Measurements from ENCODE around the gene TFB1M.
"Not testable (repeated sequence)": the region's sequence is repeated elsewhere in the genome, so short reads cannot be mapped to it uniquely, and the experiment has no call there.

Gene TFB1M

GRCh38 chr6:155344341-155345006 lies 30.2 kb upstream of the TFB1M start:
- no peaks in the 10 kb centered on the region for H3K27me3 Mint-ChIP-seq (ENCODE audit: low read depth, poor library complexity)
- no peak for DNase-seq
- TF ChIP-seq CTCF (IDR thresholded peaks at IDR 0.05) = no peak
- H3K27ac Mint-ChIP-seq = no peak overlapping the region
- peaks cover 66% of the 10 kb centered on the region for H3K9me3 Mint-ChIP-seq
- peaks cover 33% of the 10 kb centered on the region for H3K36me3 Mint-ChIP-seq (ENCODE audit: low read depth)
- H3K4me3 Mint-ChIP-seq = no peak overlapping the region
- no peaks in the 10 kb centered on the region for H3K4me1 Mint-ChIP-seq

DNA sequence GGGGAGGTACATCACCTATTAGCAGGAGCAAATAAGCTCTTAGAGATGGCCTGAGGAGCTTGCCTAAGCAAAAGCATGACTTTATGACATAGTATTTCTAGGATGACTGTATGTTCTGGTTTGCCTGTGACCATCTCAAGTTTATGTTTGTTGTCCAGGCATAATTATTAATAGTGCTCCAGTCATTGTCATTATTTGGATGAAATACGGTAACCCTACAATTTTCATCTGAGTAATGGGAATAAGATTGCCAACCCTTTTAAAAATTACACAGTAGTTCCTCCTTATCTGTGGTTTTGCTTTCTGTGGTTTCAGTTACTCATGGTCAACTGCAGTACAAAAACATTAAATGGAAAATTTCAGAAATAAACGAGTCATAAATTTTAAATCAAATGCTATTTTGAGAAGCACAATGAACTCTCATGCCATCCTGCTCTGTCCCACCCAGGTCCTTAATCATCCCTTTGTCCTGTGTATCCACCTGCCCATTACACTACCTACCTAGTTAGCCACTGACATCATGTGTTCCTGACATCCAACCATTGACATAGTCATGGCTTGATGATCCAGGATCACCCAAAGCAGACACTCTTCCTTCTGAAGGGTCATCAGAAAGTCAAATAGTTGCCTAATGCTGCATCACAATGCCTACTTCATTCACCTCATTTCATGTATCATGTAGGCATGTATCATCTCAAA lies 27.0 kb upstream of the TFB1M start:
- Mint-ChIP-seq H3K4me3 (no peak overlapping the region), H3K27me3 (ENCODE audit: low read depth, poor library complexity) (no peaks in the 10 kb centered on the region), H3K27ac (no peak overlapping the region), H3K4me1 (no peaks in the 10 kb centered on the region), H3K9me3 (peaks cover 71% of the 10 kb centered on the region), H3K36me3 (ENCODE audit: low read depth) (peaks cover 13% of the 10 kb centered on the region)
- TF ChIP-seq CTCF (IDR thresholded peaks at IDR 0.05) = no peak
- no peak for DNase-seq

- TF ChIP-seq CTCF (IDR thresholded peaks at IDR 0.05) = no peak
- Mint-ChIP-seq H3K4me1 (no peaks in the 10 kb centered on the region), H3K4me3 (no peak overlapping the region), H3K36me3 (ENCODE audit: low read depth) (peaks cover 12% of the 10 kb centered on the region), H3K27ac (no peak overlapping the region), H3K27me3 (ENCODE audit: low read depth, poor library complexity) (no peaks in the 10 kb centered on the region), H3K9me3 (peaks cover 71% of the 10 kb centered on the region)
- no peak for DNase-seq
Observed at GRCh38 chr6:155340464-155341129, 26.3 kb upstream of the TFB1M start.

- H3K27ac Mint-ChIP-seq; H3K4me1 Mint-ChIP-seq; DNase-seq; H3K27me3 Mint-ChIP-seq (ENCODE audit: low read depth, poor library complexity); H3K4me3 Mint-ChIP-seq: not testable (repeated sequence)
- Mint-ChIP-seq H3K9me3 (peaks cover 71% of the 10 kb centered on the region), H3K36me3 (ENCODE audit: low read depth) (peaks cover 18% of the 10 kb centered on the region)
Observed at GRCh38 chr6:155339929-155340328, 25.6 kb upstream of the TFB1M start.

- H3K27ac Mint-ChIP-seq; DNase-seq; H3K4me1 Mint-ChIP-seq; H3K27me3 Mint-ChIP-seq (ENCODE audit: low read depth, poor library complexity); H3K4me3 Mint-ChIP-seq: not testable (repeated sequence)
- Mint-ChIP-seq H3K9me3 (peaks cover 64% of the 10 kb centered on the region), H3K36me3 (ENCODE audit: low read depth) (peaks cover 18% of the 10 kb centered on the region)
Observed at GRCh38 chr6:155338237-155338636, 24.0 kb upstream of the TFB1M start.

GRCh38 chr6:155335265-155335664 lies 21.0 kb upstream of the TFB1M start:
- H3K9me3 Mint-ChIP-seq = peaks cover 53% of the 10 kb centered on the region
- H3K4me1 Mint-ChIP-seq = peaks cover 11% of the 10 kb centered on the region
- TF ChIP-seq CTCF (IDR thresholded peaks at IDR 0.05) = no peak
- H3K27me3 Mint-ChIP-seq (ENCODE audit: low read depth, poor library complexity) = no peaks in the 10 kb centered on the region
- H3K36me3 Mint-ChIP-seq (ENCODE audit: low read depth) = peaks cover 16% of the 10 kb centered on the region
- H3K4me3 Mint-ChIP-seq = no peak overlapping the region
- H3K27ac Mint-ChIP-seq = no peak overlapping the region
- DNase-seq = no peak

DNA sequence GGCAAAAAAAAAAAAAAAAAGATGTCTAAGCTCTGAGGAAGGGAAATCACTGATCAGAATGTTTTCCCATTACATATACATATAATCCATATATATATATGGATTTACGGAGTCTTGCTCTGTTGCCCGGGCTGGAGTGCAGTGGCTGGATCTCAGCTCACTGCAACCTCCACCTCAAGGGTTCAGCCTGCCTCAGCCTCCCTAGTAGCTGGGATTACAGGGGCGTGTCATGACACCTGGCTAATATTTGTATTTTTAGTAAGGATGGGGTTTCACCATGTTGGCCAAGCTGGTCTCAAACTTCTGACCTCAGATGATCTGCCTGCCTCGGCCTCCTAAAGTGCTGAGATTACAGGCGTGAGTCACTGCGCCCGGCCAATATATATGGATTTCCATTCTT lies 19.8 kb upstream of the TFB1M start:
- H3K27ac Mint-ChIP-seq; H3K4me3 Mint-ChIP-seq; H3K27me3 Mint-ChIP-seq (ENCODE audit: low read depth, poor library complexity); DNase-seq: not testable (repeated sequence)
- peaks cover 41% of the 10 kb centered on the region for H3K9me3 Mint-ChIP-seq
- H3K4me1 Mint-ChIP-seq = peaks cover 15% of the 10 kb centered on the region
- peaks cover 11% of the 10 kb centered on the region for H3K36me3 Mint-ChIP-seq (ENCODE audit: low read depth)
